GM18508 (cell line): ENCODE measurements around the gene DZIP1L.

Experiments
- ATAC-seq: cut with Tn5 transposase; IDR thresholded peaks from one replicate; pipeline ENCODE4 v1.9.1; 2021; ENCODE audit warnings: moderate number of reproducible peaks; ENCODE audit not compliant: insufficient read depth, unreplicated experiment

DZIP1L gene

GRCh38 chr3:138078096-138078495, 37.3 kb downstream of the DZIP1L start:
- ATAC-seq: no peak

DNA sequence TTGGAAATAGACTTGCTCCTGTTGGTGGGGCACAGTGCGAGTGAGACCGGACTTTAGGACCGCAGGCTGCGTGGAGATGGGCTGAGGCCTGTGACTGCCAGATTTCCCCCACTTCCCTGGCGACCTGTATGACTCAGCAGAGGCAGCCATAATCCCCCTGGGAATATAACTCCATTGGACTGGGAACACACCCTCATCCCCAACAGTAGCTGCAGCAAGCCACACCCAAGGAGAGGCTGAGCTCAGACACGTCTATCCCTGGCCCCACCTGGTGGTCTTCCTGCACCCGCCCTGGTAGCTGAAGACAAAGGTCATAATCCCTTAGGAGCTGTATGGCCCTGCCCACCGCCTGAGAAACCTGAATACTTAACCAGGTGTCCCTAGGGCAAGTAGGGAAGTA, 42.6 kb downstream of the DZIP1L start:
- no peak for ATAC-seq

DNA sequence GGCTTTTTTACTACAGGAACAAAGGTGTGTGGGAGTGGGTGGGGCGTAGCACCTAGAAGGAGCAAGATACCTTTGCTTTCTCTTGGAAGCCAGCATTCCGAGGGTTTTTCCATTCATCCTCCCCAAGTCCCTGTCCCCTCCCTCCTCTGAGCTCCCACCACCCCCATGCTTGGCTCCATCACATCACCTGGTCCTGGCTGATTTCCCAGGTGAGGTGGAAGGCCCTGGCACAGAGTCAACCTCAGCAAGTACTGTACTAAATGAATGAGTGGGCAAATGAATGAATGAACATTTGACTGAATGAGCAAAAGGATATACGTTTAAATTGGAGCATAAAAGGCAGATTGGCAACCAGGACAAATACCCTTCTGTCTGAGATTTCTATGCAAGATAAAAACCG, 45.4 kb downstream of the DZIP1L start:
- ATAC-seq: no peak

- ATAC-seq: peak; percentile 56
Observed at GRCh38 chr3:138068579-138069174, 46.7 kb downstream of the DZIP1L start.

DNA sequence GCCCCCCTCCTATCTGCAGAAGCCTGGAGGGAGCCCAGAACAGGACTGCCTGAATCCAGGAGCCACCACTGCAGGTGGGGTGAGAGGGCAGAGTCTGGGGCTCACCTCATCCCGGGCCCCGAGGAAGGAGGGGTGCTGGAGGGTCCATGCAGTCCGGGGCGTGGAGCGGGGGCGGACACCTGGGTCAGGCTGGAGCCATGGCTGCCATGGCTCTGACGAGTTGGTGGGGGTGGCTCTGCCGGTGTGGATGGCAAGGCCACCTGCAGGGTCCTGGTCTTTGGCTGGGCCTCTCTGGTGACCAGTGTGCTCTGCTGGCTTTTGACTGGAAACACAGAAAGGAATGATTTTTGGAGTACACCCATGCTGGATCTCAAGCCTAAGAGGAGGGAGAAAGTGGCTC, 47.4 kb downstream of the DZIP1L start:
- no peak for ATAC-seq

DNA sequence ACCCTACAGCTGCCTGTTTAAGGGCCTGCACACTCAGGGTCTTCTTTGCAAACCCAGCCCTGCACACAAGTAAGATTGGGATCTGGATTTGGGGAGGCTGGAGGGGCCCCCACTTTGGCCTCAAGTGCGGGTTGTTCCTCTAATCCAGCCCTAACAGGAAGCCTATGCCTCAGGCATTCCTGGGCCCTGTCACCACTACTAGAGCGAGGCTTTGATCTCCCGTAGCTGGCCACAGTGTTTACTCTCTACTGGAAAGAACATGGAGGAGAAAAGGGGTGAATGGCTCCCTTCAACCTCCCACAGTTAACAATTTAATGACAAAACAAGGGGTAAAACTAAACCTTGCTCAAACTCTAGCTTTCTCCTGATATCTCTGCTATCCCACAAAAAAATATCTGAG, 48.4 kb downstream of the DZIP1L start:
- no peak for ATAC-seq

DNA sequence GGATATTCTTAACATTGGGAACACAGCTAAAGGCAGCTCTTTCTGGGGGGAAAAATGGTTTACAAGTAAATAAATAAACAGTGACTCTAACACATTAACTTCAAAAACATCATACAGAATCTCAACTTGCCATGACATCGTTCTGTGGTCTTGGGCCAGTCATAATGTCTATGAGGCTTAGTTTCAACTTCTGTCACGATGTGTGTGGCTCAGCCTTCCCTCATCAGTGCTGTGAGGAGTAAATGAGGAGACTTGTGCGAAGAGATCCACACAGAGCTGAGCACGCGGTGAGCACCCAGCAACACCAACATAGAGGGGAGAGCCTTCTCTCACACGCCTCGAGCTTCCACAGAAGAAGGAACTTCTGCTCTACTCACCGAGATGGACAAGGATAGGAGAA, 49.0 kb downstream of the DZIP1L start:
- ATAC-seq: peak; percentile 88

DNA sequence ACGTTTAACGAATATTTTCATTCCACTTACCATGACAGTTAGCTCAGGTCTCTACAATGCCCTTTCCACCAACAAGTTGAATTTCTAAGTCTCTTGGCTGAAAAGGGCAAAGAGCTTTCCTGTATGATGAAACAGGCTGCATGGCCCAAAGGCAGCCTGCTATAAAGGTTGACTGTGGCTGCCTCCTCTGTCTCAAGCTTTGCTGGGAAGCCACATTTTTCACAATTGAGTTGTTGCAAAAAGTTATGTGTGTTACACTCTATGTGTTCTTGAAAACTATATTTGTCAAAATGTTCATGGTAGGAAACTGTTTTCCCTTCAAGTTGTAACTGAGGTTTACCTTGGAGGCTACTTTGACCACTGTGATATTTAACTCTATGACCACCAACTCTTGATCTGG, 49.5 kb downstream of the DZIP1L start:
- ATAC-seq: no peak

- ATAC-seq: no peak
Observed at GRCh38 chr3:138063416-138063815, 52.0 kb downstream of the DZIP1L start.

GRCh38 chr3:138062626-138063025, 52.8 kb downstream of the DZIP1L start:
- no peak for ATAC-seq

- ATAC-seq: no peak
Observed at GRCh38 chr3:138062037-138062436, 53.4 kb downstream of the DZIP1L start.

DNA sequence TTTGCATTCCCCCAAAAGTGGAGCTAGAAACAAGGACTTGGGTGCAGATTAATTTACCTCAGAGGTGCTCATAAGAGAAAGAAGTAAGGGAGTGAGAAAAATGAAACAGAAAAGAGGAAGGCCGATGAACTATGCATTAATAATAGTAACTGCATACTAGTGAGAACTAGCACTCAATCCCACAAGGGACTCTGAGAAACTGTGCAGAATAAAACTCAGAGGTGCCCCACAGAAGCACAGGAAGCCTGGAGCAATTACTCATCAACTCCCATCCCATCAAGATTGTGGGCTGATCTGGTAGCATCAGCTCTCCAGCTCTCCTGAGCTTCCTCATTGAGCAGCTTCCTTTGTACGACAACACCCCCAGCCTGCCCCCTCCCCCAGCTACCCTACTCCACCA, 54.6 kb downstream of the DZIP1L start:
- ATAC-seq: no peak

DNA sequence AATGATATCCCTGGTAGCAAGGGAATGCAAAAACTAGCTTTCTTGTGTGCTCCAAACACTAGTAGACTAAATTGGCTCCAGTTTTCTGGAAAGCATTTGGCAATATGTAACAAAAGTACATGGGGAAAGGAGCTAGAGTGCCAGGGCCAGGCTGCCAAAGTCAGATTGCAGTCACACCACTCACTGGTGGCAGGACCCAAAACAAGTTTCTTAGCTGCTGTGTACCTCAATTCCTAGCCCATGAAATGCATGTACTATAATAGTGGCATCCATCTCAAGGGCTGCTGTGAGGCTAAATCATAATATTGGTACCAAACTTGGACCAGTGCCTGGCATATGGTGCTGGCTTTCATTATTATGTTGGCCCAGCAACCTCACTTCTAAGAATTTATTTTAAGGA, 56.1 kb downstream of the DZIP1L start:
- ATAC-seq: no peak

- no peak for ATAC-seq
Observed at GRCh38 chr3:138057384-138057783, 58.0 kb downstream of the DZIP1L start.

GRCh38 chr3:138054057-138054456, 61.4 kb downstream of the DZIP1L start:
- no peak for ATAC-seq

- no peak for ATAC-seq
Observed at GRCh38 chr3:138051947-138052802, 63.2 kb downstream of the DZIP1L start.

DNA sequence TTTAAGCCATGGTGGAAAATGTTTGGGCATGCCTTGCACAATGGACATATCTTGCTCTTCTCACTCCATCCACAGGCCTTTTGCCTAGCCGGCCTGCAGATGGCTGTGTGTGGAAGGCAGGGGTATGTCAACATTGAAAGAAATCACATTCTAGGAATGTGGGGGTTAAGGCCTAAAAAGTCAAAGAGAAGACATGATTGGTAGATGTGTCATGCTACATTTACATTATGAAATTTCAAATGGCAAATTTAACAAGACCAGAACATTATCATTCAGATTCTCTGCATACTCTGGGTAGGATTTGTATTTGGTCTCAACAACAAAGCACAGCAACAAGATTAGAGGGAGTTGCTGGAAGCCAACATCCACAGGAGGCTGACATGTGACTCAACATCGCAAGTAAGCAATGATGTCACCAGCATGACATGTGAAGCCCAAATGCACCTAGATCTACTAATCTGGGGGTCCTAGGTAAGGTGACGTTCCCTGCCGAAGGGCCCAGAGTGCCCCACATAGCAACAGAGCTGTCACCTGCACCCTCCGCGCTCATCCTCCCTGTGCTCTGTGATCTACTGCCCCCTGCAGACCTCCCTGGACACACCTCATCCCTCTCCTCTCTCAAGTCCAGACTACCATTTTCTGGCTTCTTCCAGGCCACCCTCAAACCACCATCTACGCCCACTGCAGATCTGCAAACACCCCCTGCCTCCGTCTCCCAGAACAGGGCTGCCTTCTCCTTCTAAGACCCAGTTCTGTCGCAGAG, 66.1 kb downstream of the DZIP1L start:
- no peak for ATAC-seq

- ATAC-seq: no peak
Observed at GRCh38 chr3:138047596-138048158, 67.7 kb downstream of the DZIP1L start.

GRCh38 chr3:138046955-138047354, 68.5 kb downstream of the DZIP1L start:
- ATAC-seq: peak; percentile 56

DNA sequence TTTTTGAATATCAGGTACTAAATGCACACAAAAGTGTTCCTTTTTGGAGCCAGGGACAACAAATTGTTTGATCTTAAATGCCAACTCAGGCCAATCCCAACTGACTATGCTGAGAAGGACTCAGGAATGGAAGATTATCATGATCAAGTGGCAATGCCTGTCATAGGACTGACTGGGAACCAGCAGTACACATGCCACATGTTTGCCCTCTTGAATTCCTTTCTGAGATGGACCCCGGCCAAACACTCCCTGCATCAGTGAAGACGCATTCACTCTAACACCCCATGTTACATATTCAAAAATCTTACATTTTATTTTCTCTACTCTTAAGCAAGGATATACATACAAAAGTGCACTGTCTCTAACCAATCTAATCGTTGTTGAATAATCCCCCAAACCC, 69.3 kb downstream of the DZIP1L start:
- no peak for ATAC-seq
